GM12865 (cell line): Measurements from ENCODE around the gene ACTL8.

Source experiments
- DNase-seq: peaks from one replicate; pipeline ENCODE4 v3.0.0; 2010; ENCODE audit warnings: low read depth
- H3K4me3 ChIP-seq: 2 replicates; pipeline ENCODE4 v1.5.1; 2011; ENCODE audit warnings: mild to moderate bottlenecking, low read depth, low read length, control low read depth
- CTCF ChIP-seq: IDR thresholded peaks from 2 replicates; pipeline ENCODE4 v1.5.1; 2011; ENCODE audit warnings: low read length, control low read depth, low read depth, inconsistent platforms; ENCODE audit not compliant: insufficient read depth; ENCODE audit errors: missing control alignments

Gene ACTL8

GRCh38 chr1:17774452-17774851 is 19.3 kb downstream of the ACTL8 start:
- H3K4me3 ChIP-seq, result no peak overlapping the region
- DNase-seq, result no peak
- TF ChIP-seq CTCF, result no peak

- TF ChIP-seq CTCF, result no peak
- no peak overlapping the region for H3K4me3 ChIP-seq
- DNase-seq, result no peak
Measured at GRCh38 chr1:17775796-17776195, 20.7 kb downstream of the ACTL8 start.

- no peak for TF ChIP-seq CTCF
- H3K4me3 ChIP-seq, result no peak overlapping the region
Measured at GRCh38 chr1:17776426-17776825, 21.3 kb downstream of the ACTL8 start.

GRCh38 chr1:17777330-17777729 is 22.2 kb downstream of the ACTL8 start:
- no peak for TF ChIP-seq CTCF

More at GRCh38 chr1:17776426-17776825, 21.3 kb downstream of the ACTL8 start:
- no peak for DNase-seq

GRCh38 chr1:17777818-17778217 is 22.7 kb downstream of the ACTL8 start:
- no peak overlapping the region for H3K4me3 ChIP-seq
- no peak for DNase-seq
- no peak for TF ChIP-seq CTCF

More at GRCh38 chr1:17777330-17777729, 22.2 kb downstream of the ACTL8 start:
- no peak for DNase-seq
- H3K4me3 ChIP-seq, result no peak overlapping the region

- no peak overlapping the region for H3K4me3 ChIP-seq
- no peak for DNase-seq
- no peak for TF ChIP-seq CTCF
Measured at GRCh38 chr1:17780916-17781315, 25.8 kb downstream of the ACTL8 start.

- no peak overlapping the region for H3K4me3 ChIP-seq
- no peak for TF ChIP-seq CTCF
Measured at GRCh38 chr1:17789926-17790325, 34.8 kb downstream of the ACTL8 start.

More at GRCh38 chr1:17789926-17790325, 34.8 kb downstream of the ACTL8 start:
- no peak for DNase-seq
